ENCODE measurements around the gene UGT1A9. TPM values are rescaled to one million over a fixed set of nuclear protein-coding genes. Genes with fewer than 3 reads are reported as not detected.

Gene UGT1A9
- total and polyA plus RNA-seq, 2 of the 4 experiments (the other 2 are of a cell fraction) = not detected

DNA sequence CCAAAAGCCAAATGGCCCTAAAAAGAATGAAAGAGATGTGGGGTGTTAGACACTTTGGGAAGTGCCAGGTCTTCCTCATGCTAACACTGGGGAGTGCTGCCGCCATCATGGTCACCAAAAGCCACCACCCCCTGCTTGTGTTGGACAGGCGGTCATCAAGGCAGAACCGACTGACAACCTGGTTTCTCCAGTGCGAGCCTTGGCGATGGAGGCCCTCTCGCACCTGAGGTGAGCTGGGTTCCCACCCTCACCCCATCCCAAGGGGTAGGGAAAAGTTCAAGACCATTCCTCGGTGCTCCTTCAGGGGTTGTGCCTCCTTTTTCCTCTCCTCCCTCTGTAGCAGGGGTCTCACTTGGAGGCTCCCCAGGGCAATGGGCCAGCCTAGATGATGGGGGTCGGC is 140.0 kb downstream of the UGT1A9 start:
- Histone ChIP-seq H3K79me1 (ENCODE audit: low read depth in 1 of 2, low read length in 2 of 2) (no peaks in the 10 kb centered on the region), H3K18ac (ENCODE audit: low read depth, low read length) (no peak overlapping the region), H3K27ac (ENCODE audit: insufficient read depth, low read length) (no peak overlapping the region), H3K4me2 (ENCODE audit: low read depth, low read length) (no peak overlapping the region), H2AK9ac (replicated peaks; ENCODE audit: low read depth, low read length, poor library complexity) (no peak overlapping the region), H3K56ac (ENCODE audit: extremely low read depth, insufficient read depth, low read length) (no peak overlapping the region), H4K8ac (ENCODE audit: low read depth in 2 of 2, low read length in 2 of 2) (no peak overlapping the region), H3K14ac (replicated peaks; ENCODE audit: low read depth, low read length) (no peak overlapping the region), H2BK5ac (ENCODE audit: low read depth, low read length, poor library complexity, severe bottlenecking) (no peak overlapping the region), H2BK20ac (ENCODE audit: low read depth, low read length) (no peak overlapping the region), H2AFZ (replicated peaks; ENCODE audit: low read length, poor library complexity) (no peak overlapping the region), H3K4me3 (ENCODE audit: insufficient read depth, low read depth, low read length) (no peak overlapping the region), H3K36me3 (ENCODE audit: control insufficient read depth, insufficient read depth, low read length) (no peaks in the 10 kb centered on the region), H3K9ac (ENCODE audit: low read depth, low read length) (no peak overlapping the region), H4K91ac (ENCODE audit: insufficient read depth, low read depth, low read length) (no peak overlapping the region), H3K27me3 (ENCODE audit: control insufficient read depth, insufficient read depth, low read length) (peaks cover 27% of the 10 kb centered on the region), H4K20me1 (ENCODE audit: insufficient read depth, low read length) (no peaks in the 10 kb centered on the region), H3K9me3 (ENCODE audit: control insufficient read depth, insufficient read depth, low read length) (no peaks in the 10 kb centered on the region), H3K23ac (ENCODE audit: low read depth, low read length) (no peak overlapping the region), H2BK120ac (ENCODE audit: low read depth, low read length) (no peak overlapping the region), H3K4ac (ENCODE audit: low read depth, low read length) (no peak overlapping the region), H4K5ac (ENCODE audit: low read depth, low read length) (no peak overlapping the region), H2AK5ac (ENCODE audit: low read depth, low read length) (no peak overlapping the region), H3K4me1 (ENCODE audit: control insufficient read depth, insufficient read depth, low read length) (no peaks in the 10 kb centered on the region), H2BK15ac (ENCODE audit: low read depth, low read length) (no peak overlapping the region), H3K9me1 (ENCODE audit: insufficient read depth, low read length) (no peaks in the 10 kb centered on the region)
- ChIA-PET CTCF (no interaction called here), POLR2A (ENCODE audit: unreplicated experiment) (no interaction called here)
- dilution Hi-C loops (cut with HindIII; ENCODE audit: low sequenced_read_pairs, unreplicated experiment) (no loop called here), in situ Hi-C loops (cut with MboI; ENCODE audit: low sequenced_read_pairs) (no loop called here), intact Hi-C loops (cut with micrococcal nuclease) (no loop called here)
- ATAC-seq (ENCODE audit: low read depth) (no peak), DNase-seq (no peak)
- TF ChIP-seq, protein P1, sequence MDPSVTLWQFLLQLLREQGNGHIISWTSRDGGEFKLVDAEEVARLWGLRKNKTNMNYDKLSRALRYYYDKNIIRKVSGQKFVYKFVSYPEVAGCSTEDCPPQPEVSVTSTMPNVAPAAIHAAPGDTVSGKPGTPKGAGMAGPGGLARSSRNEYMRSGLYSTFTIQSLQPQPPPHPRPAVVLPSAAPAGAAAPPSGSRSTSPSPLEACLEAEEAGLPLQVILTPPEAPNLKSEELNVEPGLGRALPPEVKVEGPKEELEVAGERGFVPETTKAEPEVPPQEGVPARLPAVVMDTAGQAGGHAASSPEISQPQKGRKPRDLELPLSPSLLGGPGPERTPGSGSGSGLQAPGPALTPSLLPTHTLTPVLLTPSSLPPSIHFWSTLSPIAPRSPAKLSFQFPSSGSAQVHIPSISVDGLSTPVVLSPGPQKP (IDR thresholded peaks at IDR 0.05; ENCODE audit: borderline replicate concordance, low read depth, low read length) = no peak
- TF ChIP-seq RCOR1 (IDR thresholded peaks at IDR 0.05; ENCODE audit: insufficient replicate concordance, low read length) = no peak
- TF ChIP-seq, protein P2, sequence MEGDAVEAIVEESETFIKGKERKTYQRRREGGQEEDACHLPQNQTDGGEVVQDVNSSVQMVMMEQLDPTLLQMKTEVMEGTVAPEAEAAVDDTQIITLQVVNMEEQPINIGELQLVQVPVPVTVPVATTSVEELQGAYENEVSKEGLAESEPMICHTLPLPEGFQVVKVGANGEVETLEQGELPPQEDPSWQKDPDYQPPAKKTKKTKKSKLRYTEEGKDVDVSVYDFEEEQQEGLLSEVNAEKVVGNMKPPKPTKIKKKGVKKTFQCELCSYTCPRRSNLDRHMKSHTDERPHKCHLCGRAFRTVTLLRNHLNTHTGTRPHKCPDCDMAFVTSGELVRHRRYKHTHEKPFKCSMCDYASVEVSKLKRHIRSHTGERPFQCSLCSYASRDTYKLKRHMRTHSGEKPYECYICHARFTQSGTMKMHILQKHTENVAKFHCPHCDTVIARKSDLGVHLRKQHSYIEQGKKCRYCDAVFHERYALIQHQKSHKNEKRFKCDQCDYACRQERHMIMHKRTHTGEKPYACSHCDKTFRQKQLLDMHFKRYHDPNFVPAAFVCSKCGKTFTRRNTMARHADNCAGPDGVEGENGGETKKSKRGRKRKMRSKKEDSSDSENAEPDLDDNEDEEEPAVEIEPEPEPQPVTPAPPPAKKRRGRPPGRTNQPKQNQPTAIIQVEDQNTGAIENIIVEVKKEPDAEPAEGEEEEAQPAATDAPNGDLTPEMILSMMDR (conservative IDR thresholded peaks at IDR 0.05; ENCODE audit: low read depth, low read length) = no peak
- no peak for TF ChIP-seq MXI1 (IDR thresholded peaks at IDR 0.05; ENCODE audit: borderline replicate concordance, low read depth, low read length)
- no peak for TF ChIP-seq BHLHE40 (IDR thresholded peaks at IDR 0.05; ENCODE audit: low read depth, low read length)
- TF ChIP-seq, protein P3, sequence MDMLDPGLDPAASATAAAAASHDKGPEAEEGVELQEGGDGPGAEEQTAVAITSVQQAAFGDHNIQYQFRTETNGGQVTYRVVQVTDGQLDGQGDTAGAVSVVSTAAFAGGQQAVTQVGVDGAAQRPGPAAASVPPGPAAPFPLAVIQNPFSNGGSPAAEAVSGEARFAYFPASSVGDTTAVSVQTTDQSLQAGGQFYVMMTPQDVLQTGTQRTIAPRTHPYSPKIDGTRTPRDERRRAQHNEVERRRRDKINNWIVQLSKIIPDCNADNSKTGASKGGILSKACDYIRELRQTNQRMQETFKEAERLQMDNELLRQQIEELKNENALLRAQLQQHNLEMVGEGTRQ (IDR thresholded peaks at IDR 0.05; ENCODE audit: low read depth, low read length) = no peak
- no peak for TF ChIP-seq CHD1 (IDR thresholded peaks at IDR 0.05; ENCODE audit: low read depth, low read length)
- TF ChIP-seq NFE2L2 (IDR thresholded peaks at IDR 0.05; ENCODE audit: low read depth, low read length) = no peak
- no peak for TF ChIP-seq MAZ (IDR thresholded peaks at IDR 0.05; ENCODE audit: borderline replicate concordance, low read depth, low read length)
- TF ChIP-seq FOS (IDR thresholded peaks at IDR 0.05; ENCODE audit: low read depth, low read length) = no peak
- TF ChIP-seq MAFK (IDR thresholded peaks at IDR 0.05; ENCODE audit: low read depth, low read length) = no peak
- TF ChIP-seq RFX5 (IDR thresholded peaks at IDR 0.05; ENCODE audit: low read depth, low read length) = no peak
- TF ChIP-seq RAD21 (IDR thresholded peaks at IDR 0.05; ENCODE audit: low read length) = no peak
- no peak for TF ChIP-seq POLR2A (IDR thresholded peaks at IDR 0.05; ENCODE audit: low read depth, low read length)
- no peak for TF ChIP-seq CEBPB (IDR thresholded peaks at IDR 0.05; ENCODE audit: low read depth, low read length)
- TF ChIP-seq SMC3 (IDR thresholded peaks at IDR 0.05; ENCODE audit: low read depth, low read length) = no peak
- 70% methylated on average over 2 of the region's 8 CpGs; no CpG with 5 or more reads in 1 of the 2 experiments for WGBS, 2 experiments (ENCODE audit: extremely low coverage in 2 of 2, insufficient read length in 1 of 2)
- no TSS peak for BruUV-seq (replicated peaks)
